ENCODE results near the gene MPLKIP.
"Not testable (repeated sequence)": the region's sequence is repeated elsewhere in the genome, so short reads cannot be mapped to it uniquely, and the experiment has no call there.

MPLKIP gene

DNA sequence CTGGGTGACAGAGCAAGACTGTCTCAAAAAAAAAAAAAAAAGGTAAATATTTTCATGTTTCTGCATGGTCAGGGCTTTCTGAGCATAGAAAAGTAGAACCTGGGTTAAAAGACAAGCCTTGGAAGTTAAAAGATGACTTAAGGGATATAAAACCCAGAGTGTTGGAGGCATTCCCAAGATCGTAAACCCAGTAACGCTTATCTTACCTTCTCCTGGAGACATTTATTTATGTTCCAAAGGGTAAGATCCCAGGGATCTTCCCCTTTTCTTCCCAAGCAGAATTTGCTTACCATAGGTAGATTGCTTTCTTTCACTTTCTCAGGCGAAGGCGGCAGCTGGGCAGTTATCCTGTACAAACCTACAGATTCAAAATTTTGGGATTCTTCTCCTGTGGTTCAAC, 22.6 kb upstream of the MPLKIP start:
- Histone ChIP-seq H3K9me3 (ENCODE audit: insufficient read depth, low read depth, low read length) (no peaks in the 10 kb centered on the region), H3K27me3 (ENCODE audit: insufficient read depth, low read length, poor library complexity, severe bottlenecking) (no peaks in the 10 kb centered on the region), H3K79me2 (ENCODE audit: insufficient read depth, low read length) (no peaks in the 10 kb centered on the region), H3K4me1 (ENCODE audit: insufficient read depth, low read length, poor library complexity, severe bottlenecking) (no peaks in the 10 kb centered on the region), H3K9me2 (replicated peaks; ENCODE audit: low read depth, low read length) (no peaks in the 10 kb centered on the region), H4K20me1 (ENCODE audit: insufficient read depth, low read length, poor library complexity, severe bottlenecking) (no peaks in the 10 kb centered on the region), H3F3A (ENCODE audit: low read depth) (no peaks in the 10 kb centered on the region), H3K36me3 (ENCODE audit: insufficient read depth, low read length) (no peaks in the 10 kb centered on the region), H2AFZ (ENCODE audit: low read length) (no peak overlapping the region), H3K9ac (ENCODE audit: low read depth, low read length, poor library complexity, severe bottlenecking) (no peak overlapping the region), H3K4me2 (ENCODE audit: low read depth, low read length, poor library complexity, severe bottlenecking) (no peak overlapping the region), H3K4me3 (ENCODE audit: low read length, poor library complexity, severe bottlenecking) (no peak overlapping the region)
- TF ChIP-seq EZH2phosphoT487 (IDR thresholded peaks at IDR 0.05; ENCODE audit: borderline replicate concordance), result no peak
- TF ChIP-seq, protein P1, sequence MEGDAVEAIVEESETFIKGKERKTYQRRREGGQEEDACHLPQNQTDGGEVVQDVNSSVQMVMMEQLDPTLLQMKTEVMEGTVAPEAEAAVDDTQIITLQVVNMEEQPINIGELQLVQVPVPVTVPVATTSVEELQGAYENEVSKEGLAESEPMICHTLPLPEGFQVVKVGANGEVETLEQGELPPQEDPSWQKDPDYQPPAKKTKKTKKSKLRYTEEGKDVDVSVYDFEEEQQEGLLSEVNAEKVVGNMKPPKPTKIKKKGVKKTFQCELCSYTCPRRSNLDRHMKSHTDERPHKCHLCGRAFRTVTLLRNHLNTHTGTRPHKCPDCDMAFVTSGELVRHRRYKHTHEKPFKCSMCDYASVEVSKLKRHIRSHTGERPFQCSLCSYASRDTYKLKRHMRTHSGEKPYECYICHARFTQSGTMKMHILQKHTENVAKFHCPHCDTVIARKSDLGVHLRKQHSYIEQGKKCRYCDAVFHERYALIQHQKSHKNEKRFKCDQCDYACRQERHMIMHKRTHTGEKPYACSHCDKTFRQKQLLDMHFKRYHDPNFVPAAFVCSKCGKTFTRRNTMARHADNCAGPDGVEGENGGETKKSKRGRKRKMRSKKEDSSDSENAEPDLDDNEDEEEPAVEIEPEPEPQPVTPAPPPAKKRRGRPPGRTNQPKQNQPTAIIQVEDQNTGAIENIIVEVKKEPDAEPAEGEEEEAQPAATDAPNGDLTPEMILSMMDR (conservative IDR thresholded peaks at IDR 0.05; ENCODE audit: low read length), result no peak

DNA sequence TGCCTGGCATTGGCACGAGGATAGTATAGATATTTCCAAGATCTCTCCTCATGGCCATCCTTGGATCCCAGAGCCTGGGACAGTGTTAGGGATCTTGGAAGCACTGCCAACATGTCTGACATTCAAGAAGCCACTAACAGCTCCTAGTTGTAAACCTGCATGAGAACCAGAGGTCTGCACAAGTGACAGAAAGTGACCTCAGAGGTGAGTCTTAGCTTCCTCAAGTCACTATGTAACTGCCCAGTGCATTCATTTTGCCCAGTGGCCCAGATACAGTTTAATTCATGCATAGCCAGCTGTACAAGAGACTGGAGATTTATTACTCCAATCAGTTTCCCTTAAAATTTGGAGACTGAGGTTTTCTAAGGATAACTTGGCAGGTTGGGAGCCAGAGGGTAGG, 17.1 kb upstream of the MPLKIP start:
- H3K4me2 ChIP-seq (ENCODE audit: low read depth, low read length, poor library complexity, severe bottlenecking), result no peak overlapping the region
- no peak overlapping the region for H2AFZ ChIP-seq (ENCODE audit: low read length)
- no peaks in the 10 kb centered on the region for H3F3A ChIP-seq (ENCODE audit: low read depth)
- no peak for TF ChIP-seq EZH2phosphoT487 (IDR thresholded peaks at IDR 0.05; ENCODE audit: borderline replicate concordance)
- TF ChIP-seq, protein P1 (conservative IDR thresholded peaks at IDR 0.05; ENCODE audit: low read length), result no peak
- no peaks in the 10 kb centered on the region for H3K9me3 ChIP-seq (ENCODE audit: insufficient read depth, low read depth, low read length)
- H3K36me3 ChIP-seq (ENCODE audit: insufficient read depth, low read length), result no peaks in the 10 kb centered on the region
- H3K9ac ChIP-seq (ENCODE audit: low read depth, low read length, poor library complexity, severe bottlenecking), result no peak overlapping the region
- no peaks in the 10 kb centered on the region for H4K20me1 ChIP-seq (ENCODE audit: insufficient read depth, low read length, poor library complexity, severe bottlenecking)
- H3K9me2 ChIP-seq (replicated peaks; ENCODE audit: low read depth, low read length), result no peaks in the 10 kb centered on the region
- H3K79me2 ChIP-seq (ENCODE audit: insufficient read depth, low read length), result no peaks in the 10 kb centered on the region
- H3K4me1 ChIP-seq (ENCODE audit: insufficient read depth, low read length, poor library complexity, severe bottlenecking), result no peaks in the 10 kb centered on the region
- H3K4me3 ChIP-seq (ENCODE audit: low read length, poor library complexity, severe bottlenecking), result no peak overlapping the region
- H3K27me3 ChIP-seq (ENCODE audit: insufficient read depth, low read length, poor library complexity, severe bottlenecking), result no peaks in the 10 kb centered on the region

- Histone ChIP-seq H3K4me2 (ENCODE audit: low read depth, low read length, poor library complexity, severe bottlenecking) (no peak overlapping the region), H3K9me2 (replicated peaks; ENCODE audit: low read depth, low read length) (no peaks in the 10 kb centered on the region), H3K9me3 (ENCODE audit: insufficient read depth, low read depth, low read length) (no peaks in the 10 kb centered on the region), H3K4me3 (ENCODE audit: low read length, poor library complexity, severe bottlenecking) (no peak overlapping the region), H3K4me1 (ENCODE audit: insufficient read depth, low read length, poor library complexity, severe bottlenecking) (no peaks in the 10 kb centered on the region), H3K9ac (ENCODE audit: low read depth, low read length, poor library complexity, severe bottlenecking) (no peak overlapping the region), H2AFZ (ENCODE audit: low read length) (no peak overlapping the region), H3F3A (ENCODE audit: low read depth) (no peaks in the 10 kb centered on the region), H4K20me1 (ENCODE audit: insufficient read depth, low read length, poor library complexity, severe bottlenecking) (no peaks in the 10 kb centered on the region), H3K27me3 (ENCODE audit: insufficient read depth, low read length, poor library complexity, severe bottlenecking) (no peaks in the 10 kb centered on the region), H3K36me3 (ENCODE audit: insufficient read depth, low read length) (no peaks in the 10 kb centered on the region), H3K79me2 (ENCODE audit: insufficient read depth, low read length) (no peaks in the 10 kb centered on the region)
- TF ChIP-seq, protein P1 (conservative IDR thresholded peaks at IDR 0.05; ENCODE audit: low read length), result no peak
- no peak for TF ChIP-seq EZH2phosphoT487 (IDR thresholded peaks at IDR 0.05; ENCODE audit: borderline replicate concordance)
These were observed 14.2 kb upstream of the MPLKIP start for GRCh38 chr7:40148671-40149070.

- H3K9me3 ChIP-seq (ENCODE audit: insufficient read depth, low read depth, low read length); H4K20me1 ChIP-seq (ENCODE audit: insufficient read depth, low read length, poor library complexity, severe bottlenecking); H3K4me3 ChIP-seq (ENCODE audit: low read length, poor library complexity, severe bottlenecking); H3K4me1 ChIP-seq (ENCODE audit: insufficient read depth, low read length, poor library complexity, severe bottlenecking); H3K9me2 ChIP-seq (replicated peaks; ENCODE audit: low read depth, low read length); H3K9ac ChIP-seq (ENCODE audit: low read depth, low read length, poor library complexity, severe bottlenecking); H3K36me3 ChIP-seq (ENCODE audit: insufficient read depth, low read length); H3K4me2 ChIP-seq (ENCODE audit: low read depth, low read length, poor library complexity, severe bottlenecking); H3K79me2 ChIP-seq (ENCODE audit: insufficient read depth, low read length); H3F3A ChIP-seq (ENCODE audit: low read depth); H2AFZ ChIP-seq (ENCODE audit: low read length); H3K27me3 ChIP-seq (ENCODE audit: insufficient read depth, low read length, poor library complexity, severe bottlenecking): not testable (repeated sequence)
These were observed 13.8 kb upstream of the MPLKIP start for GRCh38 chr7:40148247-40148580.
